Measurements from ENCODE around the gene SLC9A8. TPM values are rescaled to one million over a fixed set of nuclear protein-coding genes. Genes with fewer than 3 reads are reported as not detected.

SLC9A8 gene
- total and polyA plus RNA-seq, 2 donors (not counting 1 experiment from before 2014, with no cell fraction given): 17.8 to 29.7 TPM

- Histone ChIP-seq H3K4me1 (ENCODE audit: control insufficient read depth in 2 of 2, insufficient read depth in 2 of 2, low read length in 2 of 2) (no peaks in the 10 kb centered on the region), H3K4me3 (ENCODE audit: control extremely low read depth in 1 of 5, extremely low read depth in 1 of 5, insufficient read depth in 1 of 5, low read depth in 2 of 5, low read length in 4 of 5) (no peak overlapping the region), H4K20me1 (ENCODE audit: control insufficient read depth, insufficient read depth, low read length, poor library complexity, severe bottlenecking) (no peaks in the 10 kb centered on the region), H3K79me2 (ENCODE audit: control insufficient read depth, insufficient read depth, low read length) (no peaks in the 10 kb centered on the region), H3K9ac (ENCODE audit: low read length) (no peak overlapping the region), H3K27me3 (replicated peaks in 1 of 4; ENCODE audit: control extremely low read depth in 1 of 4, control insufficient read depth in 3 of 4, insufficient read depth in 4 of 4, low read length in 3 of 4) (no peaks in the 10 kb centered on the region), H2AFZ (ENCODE audit: insufficient read depth, low read depth, low read length, poor library complexity, severe bottlenecking) (no peak overlapping the region), H3K9me3 (ENCODE audit: control extremely low read depth in 1 of 3, control insufficient read depth in 2 of 3, insufficient read depth in 1 of 3, low read length in 2 of 3) (no peaks in the 10 kb centered on the region), H3K4me2 (replicated peaks; ENCODE audit: low read depth, low read length, poor library complexity, severe bottlenecking) (no peak overlapping the region), H3K36me3 (replicated peaks in 1 of 2; ENCODE audit: control extremely low read depth in 1 of 2, control insufficient read depth in 1 of 2, extremely low read depth in 1 of 2, insufficient read depth in 2 of 2, low read length in 1 of 2) (peaks cover 0 to 54% of the 10 kb centered on the region in 2 experiments), H3K27ac (ENCODE audit: low read length in 2 of 2) (no peak overlapping the region)
- Mint-ChIP-seq H3K9me3 (ENCODE audit: insufficient read depth) (no peaks in the 10 kb centered on the region), H3K4me1 (peaks cover 4% of the 10 kb centered on the region), H3K4me3 (no peak overlapping the region), H3K27ac (no peak overlapping the region), H3K27me3 (no peaks in the 10 kb centered on the region)
- 95% methylated on average over 31 of the region's 32 CpGs for WGBS (ENCODE audit: insufficient coverage)
- TF ChIP-seq, protein P1, sequence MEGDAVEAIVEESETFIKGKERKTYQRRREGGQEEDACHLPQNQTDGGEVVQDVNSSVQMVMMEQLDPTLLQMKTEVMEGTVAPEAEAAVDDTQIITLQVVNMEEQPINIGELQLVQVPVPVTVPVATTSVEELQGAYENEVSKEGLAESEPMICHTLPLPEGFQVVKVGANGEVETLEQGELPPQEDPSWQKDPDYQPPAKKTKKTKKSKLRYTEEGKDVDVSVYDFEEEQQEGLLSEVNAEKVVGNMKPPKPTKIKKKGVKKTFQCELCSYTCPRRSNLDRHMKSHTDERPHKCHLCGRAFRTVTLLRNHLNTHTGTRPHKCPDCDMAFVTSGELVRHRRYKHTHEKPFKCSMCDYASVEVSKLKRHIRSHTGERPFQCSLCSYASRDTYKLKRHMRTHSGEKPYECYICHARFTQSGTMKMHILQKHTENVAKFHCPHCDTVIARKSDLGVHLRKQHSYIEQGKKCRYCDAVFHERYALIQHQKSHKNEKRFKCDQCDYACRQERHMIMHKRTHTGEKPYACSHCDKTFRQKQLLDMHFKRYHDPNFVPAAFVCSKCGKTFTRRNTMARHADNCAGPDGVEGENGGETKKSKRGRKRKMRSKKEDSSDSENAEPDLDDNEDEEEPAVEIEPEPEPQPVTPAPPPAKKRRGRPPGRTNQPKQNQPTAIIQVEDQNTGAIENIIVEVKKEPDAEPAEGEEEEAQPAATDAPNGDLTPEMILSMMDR (IDR thresholded peaks at IDR 0.05): no peak
- no peak for TF ChIP-seq EZH2 (IDR thresholded peaks at IDR 0.05; ENCODE audit: borderline replicate concordance, insufficient read depth, low read depth, low read length, poor library complexity, severe bottlenecking)
- CTCF ChIA-PET: interaction anchor here (0.6 to 2.0 kb wide), 14 partner anchors 9 to 924 kb away, joined by 3 to 6 read pairs (median 3); no protein-coding TSS in a partner anchor
- intact Hi-C loops (cut with micrococcal nuclease): loop anchor here (1.0 kb wide), 1 partner anchor 276 kb away; no protein-coding TSS in a partner anchor
- DNase-seq (no peak), ATAC-seq (ENCODE audit: low read depth) (no peak)
- POLR2A ChIA-PET: no interaction called here
Measured at GRCh38 chr20:49887251-49888211, 74.9 kb downstream of the SLC9A8 start.

Measured in B cell (primary cell).